ENCODE measurements around the gene SFRP5. TPM values are rescaled to one million over a fixed set of nuclear protein-coding genes. Genes with fewer than 3 reads are reported as not detected.

SFRP5 gene
- total and polyA plus RNA-seq, 4 donors, result 3.6 to 15.1 (median 6.5) TPM

DNA sequence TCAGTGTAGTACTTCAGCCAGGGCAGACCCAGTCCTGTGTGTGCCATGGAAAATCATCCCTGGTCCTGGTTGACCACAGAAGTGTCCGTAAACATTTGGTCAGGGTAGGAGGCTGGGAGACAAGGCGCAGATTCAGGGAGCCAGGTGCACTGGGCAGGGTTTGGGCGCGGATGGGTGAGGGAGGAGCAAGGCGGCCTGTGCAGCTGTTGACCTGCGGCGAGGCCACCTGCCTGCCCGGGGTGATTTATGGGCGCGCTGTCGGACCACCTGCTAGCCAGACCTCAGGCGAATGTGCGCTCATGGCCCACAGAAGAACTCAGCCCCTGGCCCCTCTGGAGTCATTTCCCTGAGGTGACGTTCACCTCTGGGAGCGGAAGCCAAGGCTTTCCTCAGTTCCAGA lies 6.6 kb downstream of the SFRP5 start:
- Histone ChIP-seq H3K36me3 (ENCODE audit: control insufficient read depth in 4 of 4, insufficient read depth in 3 of 4, low read depth in 1 of 4, low read length in 3 of 4) (peaks cover 0 to 11% (median 5%) of the 10 kb centered on the region in 4 donors), H3K27ac (ENCODE audit: low read depth in 1 of 2, low read length in 2 of 2) (no peak overlapping the region), H3K27me3 (ENCODE audit: control insufficient read depth in 4 of 4, insufficient read depth in 4 of 4, low read length in 3 of 4) (no peaks in the 10 kb centered on the region), H3K9me3 (ENCODE audit: control insufficient read depth in 4 of 4, low read length in 3 of 4) (no peaks in the 10 kb centered on the region), H3K9ac (ENCODE audit: low read depth in 1 of 2, low read length in 2 of 2) (no peak overlapping the region), H3K4me3 (ENCODE audit: low read depth in 1 of 3, low read length in 3 of 3) (no peak overlapping the region), H3K4me1 (ENCODE audit: control insufficient read depth in 4 of 4, insufficient read depth in 4 of 4, low read length in 3 of 4) (no peaks in the 10 kb centered on the region)
- 92% methylated on average over 15 of the region's 15 CpGs for WGBS
- TF ChIP-seq, protein P1, sequence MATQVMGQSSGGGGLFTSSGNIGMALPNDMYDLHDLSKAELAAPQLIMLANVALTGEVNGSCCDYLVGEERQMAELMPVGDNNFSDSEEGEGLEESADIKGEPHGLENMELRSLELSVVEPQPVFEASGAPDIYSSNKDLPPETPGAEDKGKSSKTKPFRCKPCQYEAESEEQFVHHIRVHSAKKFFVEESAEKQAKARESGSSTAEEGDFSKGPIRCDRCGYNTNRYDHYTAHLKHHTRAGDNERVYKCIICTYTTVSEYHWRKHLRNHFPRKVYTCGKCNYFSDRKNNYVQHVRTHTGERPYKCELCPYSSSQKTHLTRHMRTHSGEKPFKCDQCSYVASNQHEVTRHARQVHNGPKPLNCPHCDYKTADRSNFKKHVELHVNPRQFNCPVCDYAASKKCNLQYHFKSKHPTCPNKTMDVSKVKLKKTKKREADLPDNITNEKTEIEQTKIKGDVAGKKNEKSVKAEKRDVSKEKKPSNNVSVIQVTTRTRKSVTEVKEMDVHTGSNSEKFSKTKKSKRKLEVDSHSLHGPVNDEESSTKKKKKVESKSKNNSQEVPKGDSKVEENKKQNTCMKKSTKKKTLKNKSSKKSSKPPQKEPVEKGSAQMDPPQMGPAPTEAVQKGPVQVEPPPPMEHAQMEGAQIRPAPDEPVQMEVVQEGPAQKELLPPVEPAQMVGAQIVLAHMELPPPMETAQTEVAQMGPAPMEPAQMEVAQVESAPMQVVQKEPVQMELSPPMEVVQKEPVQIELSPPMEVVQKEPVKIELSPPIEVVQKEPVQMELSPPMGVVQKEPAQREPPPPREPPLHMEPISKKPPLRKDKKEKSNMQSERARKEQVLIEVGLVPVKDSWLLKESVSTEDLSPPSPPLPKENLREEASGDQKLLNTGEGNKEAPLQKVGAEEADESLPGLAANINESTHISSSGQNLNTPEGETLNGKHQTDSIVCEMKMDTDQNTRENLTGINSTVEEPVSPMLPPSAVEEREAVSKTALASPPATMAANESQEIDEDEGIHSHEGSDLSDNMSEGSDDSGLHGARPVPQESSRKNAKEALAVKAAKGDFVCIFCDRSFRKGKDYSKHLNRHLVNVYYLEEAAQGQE (IDR thresholded peaks at IDR 0.05), result no peak
- TF ChIP-seq YY1 (IDR thresholded peaks at IDR 0.05) (no peak), HNF4A (conservative IDR thresholded peaks at IDR 0.05) (no peak), TAF1 (conservative IDR thresholded peaks at IDR 0.05) (no peak), EGR1 (IDR thresholded peaks at IDR 0.05; ENCODE audit: low read depth in 2 of 2) (no peak), RAD21 (IDR thresholded peaks at IDR 0.05) (no peak), RXRA (IDR thresholded peaks at IDR 0.05) (no peak)
- TF ChIP-seq, protein P2, sequence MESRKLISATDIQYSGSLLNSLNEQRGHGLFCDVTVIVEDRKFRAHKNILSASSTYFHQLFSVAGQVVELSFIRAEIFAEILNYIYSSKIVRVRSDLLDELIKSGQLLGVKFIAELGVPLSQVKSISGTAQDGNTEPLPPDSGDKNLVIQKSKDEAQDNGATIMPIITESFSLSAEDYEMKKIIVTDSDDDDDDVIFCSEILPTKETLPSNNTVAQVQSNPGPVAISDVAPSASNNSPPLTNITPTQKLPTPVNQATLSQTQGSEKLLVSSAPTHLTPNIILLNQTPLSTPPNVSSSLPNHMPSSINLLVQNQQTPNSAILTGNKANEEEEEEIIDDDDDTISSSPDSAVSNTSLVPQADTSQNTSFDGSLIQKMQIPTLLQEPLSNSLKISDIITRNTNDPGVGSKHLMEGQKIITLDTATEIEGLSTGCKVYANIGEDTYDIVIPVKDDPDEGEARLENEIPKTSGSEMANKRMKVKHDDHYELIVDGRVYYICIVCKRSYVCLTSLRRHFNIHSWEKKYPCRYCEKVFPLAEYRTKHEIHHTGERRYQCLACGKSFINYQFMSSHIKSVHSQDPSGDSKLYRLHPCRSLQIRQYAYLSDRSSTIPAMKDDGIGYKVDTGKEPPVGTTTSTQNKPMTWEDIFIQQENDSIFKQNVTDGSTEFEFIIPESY (IDR thresholded peaks at IDR 0.05), result no peak
- TF ChIP-seq, protein P3, sequence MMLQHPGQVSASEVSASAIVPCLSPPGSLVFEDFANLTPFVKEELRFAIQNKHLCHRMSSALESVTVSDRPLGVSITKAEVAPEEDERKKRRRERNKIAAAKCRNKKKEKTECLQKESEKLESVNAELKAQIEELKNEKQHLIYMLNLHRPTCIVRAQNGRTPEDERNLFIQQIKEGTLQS (IDR thresholded peaks at IDR 0.05), result no peak
- TF ChIP-seq, protein P4, sequence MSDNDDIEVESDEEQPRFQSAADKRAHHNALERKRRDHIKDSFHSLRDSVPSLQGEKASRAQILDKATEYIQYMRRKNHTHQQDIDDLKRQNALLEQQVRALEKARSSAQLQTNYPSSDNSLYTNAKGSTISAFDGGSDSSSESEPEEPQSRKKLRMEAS (IDR thresholded peaks at IDR 0.05), result no peak
- DNase-seq (ENCODE audit: low spot score), result no peak

DNA sequence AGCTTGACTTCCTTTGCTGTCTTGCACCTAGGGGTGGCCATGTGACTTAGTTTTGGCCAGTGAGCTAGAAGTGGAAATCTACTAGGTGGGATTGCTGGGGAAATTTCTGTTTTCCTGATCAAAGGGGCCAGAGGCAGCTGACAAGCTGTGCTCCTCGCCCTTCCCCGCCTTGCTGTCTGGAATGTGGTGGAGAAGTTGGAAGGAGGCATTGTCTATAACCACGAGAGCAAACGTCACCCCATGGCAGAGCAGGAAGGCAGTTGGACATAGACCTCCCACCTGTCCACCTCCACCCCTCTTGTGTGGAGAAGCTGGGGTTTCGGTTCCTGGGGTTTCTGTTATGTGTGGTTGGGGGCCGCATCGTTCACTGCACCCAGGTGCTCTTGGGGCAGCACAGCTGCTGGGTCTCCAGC lies 7.3 kb downstream of the SFRP5 start:
- Histone ChIP-seq H3K36me3 (ENCODE audit: control insufficient read depth in 4 of 4, insufficient read depth in 3 of 4, low read depth in 1 of 4, low read length in 3 of 4) (peaks cover 3 to 17% (median 11%) of the 10 kb centered on the region in 4 donors), H3K27me3 (ENCODE audit: control insufficient read depth in 4 of 4, insufficient read depth in 4 of 4, low read length in 3 of 4) (no peaks in the 10 kb centered on the region), H3K9me3 (ENCODE audit: control insufficient read depth in 4 of 4, low read length in 3 of 4) (no peaks in the 10 kb centered on the region), H3K9ac (ENCODE audit: low read depth in 1 of 2, low read length in 2 of 2) (no peak overlapping the region), H3K27ac (ENCODE audit: low read depth in 1 of 2, low read length in 2 of 2) (no peak overlapping the region), H3K4me1 (ENCODE audit: control insufficient read depth in 4 of 4, insufficient read depth in 4 of 4, low read length in 3 of 4) (no peaks in the 10 kb centered on the region), H3K4me3 (ENCODE audit: low read depth in 1 of 3, low read length in 3 of 3) (no peak overlapping the region)
- TF ChIP-seq FOXA2 (IDR thresholded peaks at IDR 0.05) (no peak), GABPA (IDR thresholded peaks at IDR 0.05 in 1 of 2, conservative IDR thresholded peaks at IDR 0.05 in 1 of 2) (no peak), NR2F2 (IDR thresholded peaks at IDR 0.05) (no peak), SP1 (IDR thresholded peaks at IDR 0.05) (no peak), RAD21 (IDR thresholded peaks at IDR 0.05) (no peak), JUND (IDR thresholded peaks at IDR 0.05) (no peak), YY1 (IDR thresholded peaks at IDR 0.05) (no peak), HNF4G (IDR thresholded peaks at IDR 0.05) (no peak)
- TF ChIP-seq, protein P4 (IDR thresholded peaks at IDR 0.05), result no peak
- TF ChIP-seq, protein P1 (IDR thresholded peaks at IDR 0.05), result no peak
- 85% methylated on average over 7 of the region's 7 CpGs for WGBS
- no peak for DNase-seq (ENCODE audit: low spot score)
